GM18498 (cell line): ENCODE results near the gene ATG5.
"Not testable (repeated sequence)": the region's sequence is repeated elsewhere in the genome, so short reads cannot be mapped to it uniquely, and the experiment has no call there.

Experiments
- ATAC-seq: cut with Tn5 transposase; IDR thresholded peaks from one replicate; pipeline ENCODE4 v1.9.1; 2021; ENCODE audit warnings: mild to moderate bottlenecking, moderate library complexity; ENCODE audit not compliant: unreplicated experiment

ATG5 gene

DNA sequence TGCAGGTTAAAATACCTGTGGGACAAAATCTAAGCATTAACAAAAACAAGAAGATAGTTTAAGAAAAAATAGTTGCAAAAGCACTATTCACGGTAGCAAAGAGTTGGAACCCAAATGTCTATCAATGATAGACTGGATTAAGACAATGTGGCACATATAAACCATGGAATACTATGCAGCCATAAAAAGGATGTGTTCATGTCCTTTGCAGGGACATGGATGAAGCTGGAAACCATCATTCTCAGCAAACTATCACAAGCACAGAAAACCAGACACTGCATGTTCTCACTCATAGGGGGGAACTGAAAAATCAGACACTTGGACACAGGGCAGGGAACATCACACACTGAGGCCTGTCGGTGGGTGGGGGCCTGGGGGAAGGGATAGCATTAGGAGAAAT lies 65.8 kb downstream of the ATG5 start:
- ATAC-seq = not testable (repeated sequence)

DNA sequence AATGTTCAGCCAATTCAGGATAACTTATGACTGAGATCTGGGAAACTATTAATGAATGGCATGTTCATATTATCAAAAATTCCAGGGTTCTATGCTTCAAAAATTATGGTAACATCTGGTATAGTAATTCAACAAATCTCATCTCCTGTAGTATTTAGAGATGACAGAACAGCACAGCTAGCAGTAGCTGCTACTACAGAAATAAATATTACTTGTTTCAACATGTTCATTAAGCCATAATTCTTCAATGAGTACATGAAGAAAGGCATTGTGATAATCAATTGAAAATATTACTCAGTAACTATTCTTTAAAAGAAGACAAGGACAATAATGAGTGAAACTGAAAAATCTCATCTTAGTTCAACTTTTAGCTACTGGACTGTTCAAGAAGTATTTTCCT lies 66.8 kb downstream of the ATG5 start:
- ATAC-seq = no peak

GRCh38 chr6:106257195-106257594 lies 68.4 kb downstream of the ATG5 start:
- ATAC-seq = no peak

GRCh38 chr6:106256201-106256968 lies 69.2 kb downstream of the ATG5 start:
- ATAC-seq = no peak

- ATAC-seq = no peak
Observed at GRCh38 chr6:106255306-106255705, 70.3 kb downstream of the ATG5 start.

DNA sequence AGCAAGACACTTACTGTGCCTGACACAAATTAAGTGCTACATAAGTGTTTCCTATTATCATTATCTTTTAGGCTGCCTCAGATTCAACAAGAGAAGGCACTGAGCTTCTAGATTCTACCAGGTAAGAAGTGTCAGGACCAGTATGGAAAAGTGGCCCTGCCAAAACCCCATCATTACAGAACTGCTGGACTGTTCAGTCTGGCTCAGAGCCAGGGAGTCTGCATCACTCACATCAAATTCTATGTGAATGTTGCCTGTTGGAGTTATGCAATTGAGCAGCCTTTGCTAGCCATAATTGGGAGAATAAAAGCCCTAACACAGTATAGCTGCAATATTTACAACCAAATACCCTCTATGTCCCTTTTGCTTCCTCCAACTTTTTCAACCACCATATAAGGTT lies 70.9 kb downstream of the ATG5 start:
- no peak for ATAC-seq

DNA sequence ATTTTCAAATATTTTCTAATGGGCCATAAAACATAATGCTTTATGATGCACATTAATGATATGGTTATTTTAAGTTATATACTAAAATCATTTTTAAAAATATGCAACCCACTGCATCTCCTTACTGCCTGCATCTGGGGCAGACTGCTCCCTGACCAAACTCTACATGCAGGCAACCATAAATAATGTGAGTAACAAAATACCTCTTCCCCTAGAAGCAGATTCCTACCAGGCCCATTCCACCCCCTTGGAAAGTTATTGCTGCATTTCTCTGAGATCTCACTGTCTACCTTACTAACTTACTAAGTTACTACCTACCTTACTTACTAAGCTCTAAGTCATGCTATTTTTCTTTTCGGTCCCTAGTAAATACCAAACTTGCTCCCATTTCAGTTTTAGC lies 71.8 kb downstream of the ATG5 start:
- ATAC-seq = no peak

DNA sequence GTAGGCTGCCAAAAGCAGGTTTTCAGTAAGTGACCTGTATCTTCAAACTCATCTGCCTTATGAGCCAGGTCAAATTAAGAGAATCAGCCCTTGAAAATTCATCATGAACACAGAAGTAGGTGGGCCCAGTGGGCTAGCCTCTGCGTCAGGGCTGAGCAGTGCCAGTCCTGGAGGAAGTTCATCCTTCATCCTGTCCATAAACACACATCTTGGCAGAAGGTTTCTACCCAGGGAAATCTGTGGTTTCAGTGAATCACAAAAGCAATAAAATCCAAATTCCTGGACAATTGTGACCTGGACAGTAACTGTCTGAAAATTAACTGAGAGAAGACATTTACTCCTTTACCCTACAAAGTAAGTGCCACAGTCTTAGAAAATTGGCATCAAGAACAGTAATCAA lies 72.4 kb downstream of the ATG5 start:
- ATAC-seq = no peak

- no peak for ATAC-seq
Observed at GRCh38 chr6:106252687-106253086, 72.9 kb downstream of the ATG5 start.

DNA sequence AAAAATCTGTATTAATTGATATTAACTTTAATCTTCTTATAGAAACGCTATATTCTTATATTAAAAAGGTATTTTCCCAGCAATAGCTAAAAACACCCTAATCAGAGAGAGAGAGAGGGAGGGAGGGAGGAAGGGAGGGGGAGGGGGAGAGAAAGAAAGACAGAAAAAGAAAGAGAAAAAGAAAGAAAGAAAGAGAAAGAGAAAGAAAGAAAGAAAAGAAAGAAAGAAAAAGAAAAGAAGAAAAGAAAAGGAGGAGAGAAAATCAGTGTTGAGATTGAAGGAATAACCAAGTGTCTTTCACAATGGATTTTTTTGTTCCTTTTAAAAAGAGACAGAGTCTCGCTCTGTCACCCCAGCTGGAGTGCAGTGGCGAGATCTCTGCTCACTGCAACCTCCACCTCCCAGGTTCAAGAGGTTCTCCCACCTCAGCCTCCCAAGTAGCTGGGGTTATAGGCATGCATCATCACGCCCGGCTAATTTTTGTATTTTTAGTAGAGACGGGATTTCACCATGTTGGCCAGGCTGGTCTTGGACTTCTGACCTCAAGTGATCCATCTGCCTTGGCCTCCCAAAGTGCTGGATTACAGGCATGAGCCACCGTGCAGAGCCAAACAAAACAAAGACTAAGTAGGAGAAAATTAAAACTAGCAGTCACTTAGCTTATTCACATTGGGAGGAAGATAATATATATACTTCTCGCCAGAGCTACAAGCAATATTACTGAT lies 73.9 kb downstream of the ATG5 start:
- not testable (repeated sequence) for ATAC-seq

DNA sequence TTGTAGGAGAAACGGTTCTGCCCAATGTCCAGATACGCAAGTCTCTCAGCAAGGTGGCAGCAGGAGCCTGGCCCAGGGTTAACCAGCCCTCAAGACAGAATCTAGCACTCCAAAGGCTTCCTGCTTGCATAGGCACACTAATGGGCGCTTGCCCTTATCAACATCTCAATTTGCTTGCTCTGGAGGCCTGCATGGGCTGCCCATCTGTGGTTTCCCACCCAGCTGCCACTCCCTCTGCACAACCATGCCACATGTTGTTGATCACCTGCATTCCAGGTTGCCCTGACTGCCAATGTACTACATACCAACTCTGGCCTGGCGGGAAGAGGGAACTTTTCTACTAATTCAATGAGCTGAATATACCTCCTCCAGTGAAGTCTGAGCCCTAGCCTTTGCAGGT lies 74.6 kb downstream of the ATG5 start:
- no peak for ATAC-seq

GRCh38 chr6:106249658-106250057 lies 75.9 kb downstream of the ATG5 start:
- ATAC-seq = no peak

DNA sequence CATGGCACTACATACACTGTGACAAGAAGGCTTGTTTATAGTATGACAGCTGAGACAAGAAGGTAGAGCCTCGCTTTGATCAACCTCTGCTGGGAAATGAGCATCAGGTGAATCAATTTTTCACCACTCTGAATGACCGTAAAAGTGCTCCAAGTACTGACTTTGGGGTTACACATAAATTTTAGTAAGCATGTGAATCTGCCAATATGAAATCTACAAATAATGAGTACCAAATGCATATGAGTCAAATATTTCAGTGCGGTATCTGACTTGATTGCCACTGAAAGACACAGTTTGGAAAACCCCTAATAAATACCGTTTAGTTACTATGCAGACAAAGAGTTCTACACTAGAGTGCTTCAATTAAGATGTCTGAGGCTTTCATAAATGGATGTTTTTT lies 77.8 kb downstream of the ATG5 start:
- no peak for ATAC-seq

DNA sequence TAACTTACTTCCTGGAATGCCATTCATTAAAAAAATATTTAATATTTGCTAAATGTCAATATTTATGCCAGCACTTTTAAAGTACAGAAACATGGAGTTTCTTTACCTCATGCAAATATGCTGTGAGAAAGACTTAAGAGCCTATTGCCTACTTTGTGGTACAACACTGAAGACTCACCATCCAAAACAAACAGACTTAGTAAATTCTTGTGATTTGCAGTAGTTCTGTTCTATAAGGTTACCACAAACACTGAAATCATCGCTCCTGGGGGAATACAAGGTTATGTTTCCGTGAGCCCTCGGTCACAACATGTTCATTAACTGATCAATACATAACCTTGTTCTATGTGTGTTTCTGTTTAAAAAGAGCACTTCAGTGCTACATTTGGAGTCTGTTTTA lies 78.3 kb downstream of the ATG5 start:
- ATAC-seq = peak; percentile 39

DNA sequence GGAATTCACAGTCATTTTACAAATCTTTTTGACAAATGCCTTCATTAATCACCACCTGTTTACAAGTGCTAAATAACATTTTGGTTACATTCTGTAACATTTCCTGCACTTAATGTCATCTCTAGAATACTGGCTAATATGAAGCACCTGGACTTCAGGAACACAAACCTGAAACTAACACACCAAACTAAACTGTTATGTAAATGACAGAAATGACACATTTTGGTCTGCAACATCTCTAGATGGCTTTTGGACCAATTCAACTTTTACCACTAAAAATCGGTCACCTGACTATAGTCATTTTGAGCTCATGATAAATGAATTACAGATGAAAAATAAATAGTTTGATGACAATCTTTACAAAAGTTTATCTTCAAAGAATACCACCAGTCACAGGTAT lies 80.6 kb downstream of the ATG5 start:
- ATAC-seq = peak; percentile 76

DNA sequence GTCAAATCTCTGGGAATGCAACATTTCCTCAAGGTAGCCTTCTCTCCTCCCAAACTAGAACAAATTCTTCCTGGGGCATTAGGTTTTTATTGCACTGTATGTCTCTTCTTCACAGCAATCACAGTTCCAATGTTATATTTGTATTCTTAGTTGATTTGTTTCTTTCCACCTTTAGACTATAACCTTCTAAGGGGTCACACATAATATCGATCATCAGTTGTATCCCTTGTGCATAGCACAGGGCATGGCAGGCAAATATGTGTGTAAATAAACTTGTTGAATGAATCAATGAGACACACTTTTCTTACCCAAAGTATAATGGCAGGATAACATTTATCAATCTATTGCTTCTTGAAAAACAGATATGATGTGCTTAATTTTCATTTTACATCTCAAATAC lies 81.0 kb downstream of the ATG5 start:
- ATAC-seq = no peak

DNA sequence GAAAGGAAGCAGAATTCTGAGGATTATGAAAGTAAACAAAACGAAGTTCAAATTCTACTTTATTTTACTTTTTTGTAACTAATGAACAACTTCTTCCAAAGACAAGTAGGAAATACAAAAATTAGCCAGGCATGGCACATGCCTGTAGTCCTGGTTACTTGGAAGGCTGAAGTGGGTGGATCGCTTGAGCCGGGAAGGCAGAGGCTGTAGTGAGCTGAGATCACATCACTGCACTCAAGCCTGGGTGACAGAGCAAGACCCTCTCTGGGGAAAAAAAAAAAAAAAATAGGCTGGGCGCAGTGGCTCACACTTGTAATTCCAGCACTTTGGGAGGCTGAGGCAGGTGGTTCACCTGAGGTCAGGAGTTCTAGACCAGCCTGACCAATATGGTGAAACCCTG lies 82.3 kb downstream of the ATG5 start:
- ATAC-seq = no peak

DNA sequence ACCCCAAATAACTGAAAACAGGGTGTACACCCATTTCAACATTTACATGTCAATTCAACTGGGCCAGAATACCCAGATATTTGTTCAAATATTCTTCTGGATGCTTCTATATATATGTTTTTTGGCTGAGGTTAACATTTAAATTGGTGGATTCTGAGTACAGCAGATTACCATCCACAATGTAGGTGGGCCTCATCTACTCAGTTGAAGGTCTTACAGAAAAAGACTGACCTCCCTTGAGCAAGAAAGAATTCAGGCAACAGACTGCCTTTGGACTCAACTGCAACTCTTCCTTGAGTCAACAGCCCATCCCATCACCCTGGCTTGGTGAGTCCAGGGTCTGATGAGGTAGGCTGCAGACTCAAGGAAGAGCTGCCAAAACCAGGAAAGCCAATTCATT lies 84.1 kb downstream of the ATG5 start:
- ATAC-seq = no peak

DNA sequence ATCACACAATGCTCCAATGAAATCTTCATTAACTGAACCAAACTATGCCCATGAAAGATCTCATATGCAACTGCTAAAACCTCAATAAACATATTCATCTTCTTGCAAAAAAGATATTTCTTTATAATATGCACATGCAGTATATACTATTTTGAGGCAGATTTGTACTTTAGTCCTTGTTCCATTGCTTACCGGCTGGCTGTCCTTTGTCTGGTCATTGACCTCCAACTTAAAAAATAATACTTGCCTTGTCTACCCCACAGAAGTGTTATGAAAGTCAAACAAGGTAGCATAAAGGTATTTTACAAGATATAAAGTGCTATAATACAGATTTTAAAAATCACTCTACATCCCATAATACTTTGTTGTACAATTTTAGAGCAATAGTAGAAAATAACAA lies 88.3 kb downstream of the ATG5 start:
- no peak for ATAC-seq

DNA sequence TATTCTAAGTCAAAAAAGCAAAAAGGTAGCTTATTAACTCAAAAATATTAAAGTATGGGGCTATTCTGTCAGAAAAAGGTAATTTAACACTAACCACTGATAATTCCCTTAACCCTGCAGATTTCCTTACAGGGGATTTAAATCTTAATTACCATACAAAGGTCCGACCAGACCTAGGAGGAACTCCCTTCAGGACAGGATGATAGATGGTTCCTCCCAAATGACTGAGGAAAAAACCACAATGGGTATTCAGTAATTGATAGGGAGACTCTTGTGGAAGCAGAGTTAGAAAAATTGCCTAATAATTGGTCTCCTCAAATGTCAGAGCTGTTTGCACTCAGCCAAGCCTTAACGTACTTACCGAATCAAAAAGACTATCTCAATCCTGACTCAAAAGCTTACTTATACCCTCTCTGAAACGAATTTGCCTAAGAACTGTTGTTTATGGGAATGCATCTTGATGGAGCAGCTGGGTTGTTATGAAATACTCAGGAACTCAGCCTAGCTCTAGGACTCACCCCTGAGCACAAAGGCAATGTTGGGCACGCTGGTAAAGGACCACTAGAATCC lies 95.6 kb downstream of the ATG5 start:
- not testable (repeated sequence) for ATAC-seq

- no peak for ATAC-seq
Observed at GRCh38 chr6:106227612-106228507, 97.7 kb downstream of the ATG5 start.
